Measurements from ENCODE around the gene UNC45B. TPM values are rescaled to one million over a fixed set of nuclear protein-coding genes. Genes with fewer than 3 reads are reported as not detected.

UNC45B gene
- total RNA-seq, 1 experiment from 2014 or later, result 0.22 TPM

DNA sequence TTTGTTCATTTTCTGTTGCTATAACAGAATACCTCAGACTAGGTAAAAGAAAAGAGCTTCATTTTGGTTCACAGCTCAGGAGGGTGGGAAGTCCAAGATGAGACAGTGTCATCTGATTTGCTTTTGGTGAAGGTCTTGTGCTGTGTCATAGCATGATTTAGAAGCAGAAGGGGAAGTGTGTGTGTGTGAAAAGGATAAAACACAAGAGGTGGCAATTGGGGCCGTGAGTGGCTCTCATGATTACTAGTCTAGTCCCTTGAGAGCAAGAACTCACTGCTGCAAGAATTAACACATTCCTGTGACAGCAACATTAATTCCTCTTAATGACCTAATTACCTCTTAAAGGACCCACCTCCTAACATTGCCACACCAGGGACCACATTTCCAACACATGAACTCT, 38.2 kb downstream of the UNC45B start:
- Histone ChIP-seq H3K14ac (ENCODE audit: insufficient read depth, low read length) (no peak overlapping the region), H2BK5ac (ENCODE audit: insufficient read length, low read length) (no peak overlapping the region), H3K9ac (ENCODE audit: extremely low read depth, insufficient read length, low read length) (no peak overlapping the region), H3K27ac (ENCODE audit: insufficient read length, low read depth, low read length) (no peak overlapping the region), H3K79me1 (ENCODE audit: insufficient read depth, low read depth, low read length, poor library complexity, severe bottlenecking) (no peaks in the 10 kb centered on the region), H3T11ph (ENCODE audit: low read length) (no peak overlapping the region), H3K4me1 (ENCODE audit: insufficient read depth, low read length) (no peaks in the 10 kb centered on the region), H4K8ac (replicated peaks; ENCODE audit: insufficient read length, low read depth, low read length) (no peak overlapping the region), H2AK5ac (ENCODE audit: insufficient read length, low read length) (no peak overlapping the region), H2BK20ac (ENCODE audit: low read depth, low read length, poor library complexity, severe bottlenecking) (no peak overlapping the region), H3K4ac (ENCODE audit: low read depth, low read length) (no peak overlapping the region), H4K5ac (ENCODE audit: insufficient read length, low read depth, low read length) (no peak overlapping the region), H3K9me3 (ENCODE audit: control insufficient read depth, low read depth, low read length) (no peaks in the 10 kb centered on the region), H3K18ac (ENCODE audit: insufficient read length, low read depth, low read length) (no peak overlapping the region), H2AFZ (ENCODE audit: low read length) (no peak overlapping the region), H3K23me2 (ENCODE audit: insufficient read length, low read depth, low read length, poor library complexity, severe bottlenecking) (no peaks in the 10 kb centered on the region), H4K20me1 (ENCODE audit: control insufficient read depth, insufficient read depth, insufficient read length) (no peaks in the 10 kb centered on the region), H3K79me2 (ENCODE audit: insufficient read depth, low read length) (no peaks in the 10 kb centered on the region), H3K56ac (ENCODE audit: insufficient read length, low read depth, low read length) (no peak overlapping the region), H3K23ac (ENCODE audit: insufficient read length, low read depth, low read length) (no peak overlapping the region), H2BK15ac (ENCODE audit: low read depth, low read length) (no peak overlapping the region), H2BK12ac (ENCODE audit: insufficient read length, low read depth, low read length) (no peak overlapping the region), H3K4me2 (ENCODE audit: insufficient read depth, insufficient read length, low read length) (no peak overlapping the region), H3K27me3 (ENCODE audit: insufficient read depth, low read length) (no peaks in the 10 kb centered on the region), H2BK120ac (ENCODE audit: low read depth, low read length, poor library complexity, severe bottlenecking) (no peak overlapping the region), H4K91ac (ENCODE audit: insufficient read length, low read depth, low read length) (no peak overlapping the region)
- Mint-ChIP-seq H3K9me3 (peaks cover 1 to 5% of the 10 kb centered on the region in 2 experiments; a peak in 2 of 5 replicates), H3K4me3 (no peak overlapping the region), H3K27ac (no peak overlapping the region), H3K36me3 (ENCODE audit: insufficient read depth in 1 of 3, low read depth in 3 of 3) (no peaks in the 10 kb centered on the region), H3K27me3 (ENCODE audit: low read depth) (peaks cover 12% of the 10 kb centered on the region), H3K4me1 (no peaks in the 10 kb centered on the region)
- TF ChIP-seq, protein P1, sequence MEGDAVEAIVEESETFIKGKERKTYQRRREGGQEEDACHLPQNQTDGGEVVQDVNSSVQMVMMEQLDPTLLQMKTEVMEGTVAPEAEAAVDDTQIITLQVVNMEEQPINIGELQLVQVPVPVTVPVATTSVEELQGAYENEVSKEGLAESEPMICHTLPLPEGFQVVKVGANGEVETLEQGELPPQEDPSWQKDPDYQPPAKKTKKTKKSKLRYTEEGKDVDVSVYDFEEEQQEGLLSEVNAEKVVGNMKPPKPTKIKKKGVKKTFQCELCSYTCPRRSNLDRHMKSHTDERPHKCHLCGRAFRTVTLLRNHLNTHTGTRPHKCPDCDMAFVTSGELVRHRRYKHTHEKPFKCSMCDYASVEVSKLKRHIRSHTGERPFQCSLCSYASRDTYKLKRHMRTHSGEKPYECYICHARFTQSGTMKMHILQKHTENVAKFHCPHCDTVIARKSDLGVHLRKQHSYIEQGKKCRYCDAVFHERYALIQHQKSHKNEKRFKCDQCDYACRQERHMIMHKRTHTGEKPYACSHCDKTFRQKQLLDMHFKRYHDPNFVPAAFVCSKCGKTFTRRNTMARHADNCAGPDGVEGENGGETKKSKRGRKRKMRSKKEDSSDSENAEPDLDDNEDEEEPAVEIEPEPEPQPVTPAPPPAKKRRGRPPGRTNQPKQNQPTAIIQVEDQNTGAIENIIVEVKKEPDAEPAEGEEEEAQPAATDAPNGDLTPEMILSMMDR (conservative IDR thresholded peaks at IDR 0.05), result no peak
- no peak for DNase-seq
- WGBS (ENCODE audit: extremely low coverage, insufficient read length, low lambda C conversion rate), result no CpG with 5 or more reads among the region's 1 CpG

Measured in H9 (cell line).